K562 (cell line): Measurements from ENCODE around the gene UBE2M. TPM values are rescaled to one million over a fixed set of nuclear protein-coding genes. Genes with fewer than 3 reads are reported as not detected.
A peak's percentile ranks its signal among the peaks of the same experiment; 100 is the strongest.

Experiments
- CREM ChIP-seq: IDR thresholded peaks from 2 replicates; pipeline ENCODE4 v1.6.1; 2014; ENCODE audit warnings: antibody characterized with exemption, low read depth
- CTCF ChIP-seq, 3 experiments: IDR thresholded peaks in 2 of 3; conservative IDR thresholded peaks in 1 of 3; 2 replicates each; pipeline ENCODE4 v1.5.1; 2011 to 2012; ENCODE audit warnings: low read length in 3 of 3, mild to moderate bottlenecking in 3 of 3, control low read depth in 2 of 3, improper control_type of control experiment in 1 of 3, inconsistent platforms in 1 of 3, low read depth in 1 of 3, mixed read lengths in 1 of 3, moderate library complexity in 1 of 3; ENCODE audit not compliant: insufficient read depth in 2 of 3
- HCFC1 ChIP-seq: IDR thresholded peaks from 2 replicates; pipeline ENCODE4 v1.6.1; 2012; ENCODE audit warnings: low read depth, low read length, improper control_type of control experiment
- HNRNPK ChIP-seq: fragments of 200-400 bp; formaldehyde crosslinking; IDR thresholded peaks from one replicate; pipeline ENCODE4 v1.6.1; 2018; ENCODE audit warnings: mild to moderate bottlenecking, low read depth, low read length; ENCODE audit not compliant: poor library complexity, severe bottlenecking
- MNT ChIP-seq, 2 experiments: fragments of 450-650 bp; conservative IDR thresholded peaks; 2 replicates each; pipeline ENCODE4 v1.6.1; 2017; ENCODE audit warnings: mild to moderate bottlenecking in 2 of 2, moderate library complexity in 2 of 2
- MYC ChIP-seq, 2 experiments: fragments of 250-450 bp in 1 of 2; sonication (Bioruptor Pico) in 1 of 2; IDR thresholded peaks; 2 replicates each; pipeline versions ENCODE4 v1.5.1 to v1.6.1; 2012 to 2021; ENCODE audit warnings: low read depth in 2 of 2, borderline replicate concordance in 1 of 2, improper control_type of control experiment in 1 of 2, low read length in 1 of 2, mild to moderate bottlenecking in 1 of 2, moderate library complexity in 1 of 2
- NRF1 ChIP-seq, 2 experiments: fragments of 450-650 bp; IDR thresholded peaks in 1 of 2; conservative IDR thresholded peaks in 1 of 2; 2 replicates each; pipeline ENCODE4 v1.6.1; 2014; ENCODE audit warnings: mild to moderate bottlenecking in 2 of 2
- POLR2H ChIP-seq: IDR thresholded peaks from 2 replicates; pipeline ENCODE4 v1.6.1; 2016; ENCODE audit warnings: missing genetic modification characterization, low read depth, mild to moderate bottlenecking, control low read depth, missing compliant biosample characterization, moderate library complexity
- RBFOX2 ChIP-seq: fragments of 200-400 bp; formaldehyde crosslinking; IDR thresholded peaks from 2 replicates; pipeline ENCODE4 v1.6.1; 2017; ENCODE audit warnings: low read depth, mild to moderate bottlenecking, low read length, moderate library complexity
- U2AF1 ChIP-seq: fragments of 200-400 bp; formaldehyde crosslinking; optimal IDR thresholded peaks from 2 replicates; pipeline ENCODE3; 2017; ENCODE audit warnings: mild to moderate bottlenecking, low read depth, low read length, moderate library complexity
- ZBTB49 ChIP-seq: sonication (generic); formaldehyde crosslinking; IDR thresholded peaks from 2 replicates; pipeline ENCODE4 v1.8.0; 2022; ENCODE audit warnings: missing genetic modification reagents, mild to moderate bottlenecking, borderline replicate concordance
- ZFP36 ChIP-seq: fragments of 150-350 bp; IDR thresholded peaks from 2 replicates; pipeline ENCODE4 v1.6.1; 2018; ENCODE audit warnings: low read length, low read depth; ENCODE audit not compliant: partially characterized antibody
- ZNF12 ChIP-seq: sonication (generic); formaldehyde crosslinking; IDR thresholded peaks from 2 replicates; pipeline ENCODE4 v1.4.0; 2020; ENCODE audit warnings: mild to moderate bottlenecking, missing genetic modification reagents
- ZNF551 ChIP-seq: fragments of 250-450 bp; sonication (Bioruptor Pico); IDR thresholded peaks from 2 replicates; pipeline ENCODE4 v1.5.0; 2021; ENCODE audit warnings: mild to moderate bottlenecking, moderate library complexity
- ZNF696 ChIP-seq: fragments of 250-450 bp; sonication (Bioruptor Pico); conservative IDR thresholded peaks from 2 replicates; pipeline ENCODE4 v1.4.0; 2020; ENCODE audit warnings: mild to moderate bottlenecking, moderate library complexity
- polyA plus RNA-seq, 8 experiments: library from polyadenylated mRNA; depleted of rRNA in 4 of 8; stranded (reverse) in 5 of 8; unstranded in 3 of 8; fragments of >200 nt; fragmentation: Nextera tagmentation in 2 of 8; fragmentation: Illumina TruSeq in 1 of 8; extraction: Ambion mirVana in 2 of 8; extraction: Trizol in 1 of 8; gene quantifications; 2 replicates each; pipeline versions ENCODE4 v1.2.1 to v1.2.3, GENCODE V29; 2011 to 2014; ENCODE audit warnings: inconsistent platforms in 1 of 8, missing spikeins in 1 of 8
- total RNA-seq, 7 experiments: library from RNA; depleted of rRNA in 6 of 7; stranded (reverse); fragments of >200 nt in 6 of 7; fragmentation: Illumina TruSeq in 2 of 7; extraction: Trizol in 2 of 7; gene quantifications; 2 replicates each; pipeline versions ENCODE4 v1.2.1 to v1.2.3, GENCODE V29; 2011 to 2021; ENCODE audit warnings: low replicate concordance in 1 of 7

UBE2M gene
- total and polyA plus RNA-seq, 9 of the 15 experiments (the other 6 are each of a cell fraction or from before 2014, with no cell fraction given), result 0.92 to 163 (median 85.7) TPM

- TF ChIP-seq CTCF (IDR thresholded peaks at IDR 0.05 in 2 of 3, conservative IDR thresholded peaks at IDR 0.05 in 1 of 3; ENCODE audit: insufficient read depth in 2 of 3, low read depth in 1 of 3, low read length in 3 of 3) (peak; percentile 85 to 90 (median 90)), ZNF696 (CRISPR knock-in tag) (no peak), POLR2H (tag) (peak; percentile 36; the same call in 1 of the 2 replicates), HCFC1 (peak; percentile 52), ZFP36 (peak; percentile 38), MYC (IDR thresholded peaks at IDR 0.05; ENCODE audit: low read depth, low read length) (peak; percentile 92), MYC (CRISPR knock-in tag; IDR thresholded peaks at IDR 0.05; ENCODE audit: borderline replicate concordance, low read depth) (no peak), RBFOX2 (peak; percentile 88), CREM (peak; percentile 63; the same call in 1 of the 2 replicates), MNT (conservative IDR thresholded peaks at IDR 0.05) (peak; percentile 71 to 81), ZNF12 (CRISPR knock-in tag) (no peak), ZNF551 (CRISPR knock-in tag) (no peak), ZBTB49 (CRISPR knock-in tag) (no peak), HNRNPK (peak; percentile 53), NRF1 (conservative IDR thresholded peaks at IDR 0.05 in 1 of 2, IDR thresholded peaks at IDR 0.05 in 1 of 2) (peak; percentile 93 to 95), U2AF1 (peak; percentile 51)
Observed at GRCh38 chr19:58513694-58514563, 44.5 kb downstream of the UBE2M start (continued).
